Liver (tissue), 9 donors: ENCODE data around the gene ERN2. TPM values are rescaled to one million over a fixed set of nuclear protein-coding genes. Genes with fewer than 3 reads are reported as not detected.

Experiments
- DNase-seq: peaks from one replicate; pipeline ENCODE4 v3.0.0-alpha.2; 2017; ENCODE audit warnings: low spot score
- H3K27ac ChIP-seq, 2 donors: one replicate each; pipeline ENCODE4 v1.7.0; 2013; ENCODE audit warnings: inconsistent platforms in 2 of 2, low read length in 2 of 2, control low read depth in 1 of 2, low read depth in 1 of 2, mild to moderate bottlenecking in 1 of 2
- H3K27me3 ChIP-seq, 4 donors: one replicate each; pipeline versions ENCODE4 v1.6.1 to v1.7.0; 2013; ENCODE audit warnings: low read length in 3 of 4, inconsistent platforms in 1 of 4, mild to moderate bottlenecking in 1 of 4, moderate library complexity in 1 of 4; ENCODE audit not compliant: control insufficient read depth in 4 of 4, insufficient read depth in 4 of 4
- H3K36me3 ChIP-seq, 4 donors: one replicate each; pipeline versions ENCODE4 v1.6.1 to v1.7.0; 2013; ENCODE audit warnings: low read length in 3 of 4, mild to moderate bottlenecking in 3 of 4, low read depth in 1 of 4, moderate library complexity in 1 of 4; ENCODE audit not compliant: control insufficient read depth in 4 of 4, insufficient read depth in 3 of 4
- H3K4me1 ChIP-seq, 4 donors: one replicate each; pipeline versions ENCODE4 v1.6.1 to v1.7.0; 2013; ENCODE audit warnings: low read length in 3 of 4, mild to moderate bottlenecking in 3 of 4, moderate library complexity in 1 of 4; ENCODE audit not compliant: control insufficient read depth in 4 of 4, insufficient read depth in 4 of 4
- H3K4me3 ChIP-seq, 3 donors: one replicate each; pipeline versions ENCODE4 v1.6.1 to v1.7.0; 2013; ENCODE audit warnings: low read length in 3 of 3, control low read depth in 1 of 3, low read depth in 1 of 3, mild to moderate bottlenecking in 1 of 3
- H3K9ac ChIP-seq, 2 donors: one replicate each; pipeline ENCODE4 v1.7.0; 2013; ENCODE audit warnings: low read length in 2 of 2, mild to moderate bottlenecking in 2 of 2, moderate library complexity in 2 of 2, control low read depth in 1 of 2, low read depth in 1 of 2
- H3K9me3 ChIP-seq, 4 donors: one replicate each; pipeline versions ENCODE4 v1.6.1 to v1.7.0; 2013; ENCODE audit warnings: low read length in 3 of 4; ENCODE audit not compliant: control insufficient read depth in 4 of 4
- ATF3 ChIP-seq: IDR thresholded peaks from 2 replicates; pipeline ENCODE4 v1.6.1; 2016; ENCODE audit warnings: antibody characterized with exemption
- CTCF ChIP-seq: fragments of 150-350 bp; IDR thresholded peaks from 2 replicates; pipeline ENCODE4 v1.5.1; 2017; ENCODE audit warnings: improper control_type of control experiment, low read depth, low read length; ENCODE audit not compliant: missing input control
- EGR1 ChIP-seq, 2 donors: IDR thresholded peaks; 2 replicates each; pipeline ENCODE4 v1.6.1; 2016 to 2018; ENCODE audit warnings: antibody characterized with exemption in 2 of 2, low read depth in 2 of 2
- FOXA1 ChIP-seq: IDR thresholded peaks from 2 replicates; pipeline ENCODE4 v1.6.1; 2016; ENCODE audit warnings: antibody characterized with exemption
- FOXA2 ChIP-seq: IDR thresholded peaks from 2 replicates; pipeline ENCODE4 v1.6.1; 2016; ENCODE audit warnings: antibody characterized with exemption
- GABPA ChIP-seq, 2 donors: IDR thresholded peaks in 1 of 2; conservative IDR thresholded peaks in 1 of 2; 2 replicates each; pipeline ENCODE4 v1.6.1; 2016; ENCODE audit warnings: antibody characterized with exemption in 2 of 2, mild to moderate bottlenecking in 1 of 2, moderate library complexity in 1 of 2
- HNF4A ChIP-seq, 2 donors: conservative IDR thresholded peaks; 2 replicates each; pipeline ENCODE4 v1.6.1; 2016; ENCODE audit warnings: antibody characterized with exemption in 2 of 2, mild to moderate bottlenecking in 2 of 2
- HNF4G ChIP-seq: IDR thresholded peaks from 2 replicates; pipeline ENCODE4 v1.6.1; 2016; ENCODE audit warnings: antibody characterized with exemption
- JUND ChIP-seq, 2 donors: IDR thresholded peaks; 2 replicates each; pipeline ENCODE4 v1.6.1; 2016; ENCODE audit warnings: antibody characterized with exemption in 2 of 2
- MAX ChIP-seq: IDR thresholded peaks from 2 replicates; pipeline ENCODE4 v1.6.1; 2016; ENCODE audit warnings: antibody characterized with exemption
- NR2F2 ChIP-seq: IDR thresholded peaks from 2 replicates; pipeline ENCODE4 v1.6.1; 2016; ENCODE audit warnings: antibody characterized with exemption
- RAD21 ChIP-seq, 2 donors: IDR thresholded peaks; 2 replicates each; pipeline ENCODE4 v1.6.1; 2016; ENCODE audit warnings: antibody characterized with exemption in 2 of 2, mild to moderate bottlenecking in 2 of 2
- REST ChIP-seq: IDR thresholded peaks from 2 replicates; pipeline ENCODE4 v1.6.1; 2016; ENCODE audit warnings: antibody characterized with exemption, mild to moderate bottlenecking
- RXRA ChIP-seq, 2 donors: IDR thresholded peaks; 2 replicates each; pipeline ENCODE4 v1.6.1; 2017 to 2018; ENCODE audit warnings: antibody characterized with exemption in 2 of 2, mild to moderate bottlenecking in 1 of 2
- SP1 ChIP-seq: IDR thresholded peaks from 2 replicates; pipeline ENCODE4 v1.6.1; 2018; ENCODE audit warnings: antibody characterized with exemption, mild to moderate bottlenecking
- TAF1 ChIP-seq: conservative IDR thresholded peaks from 2 replicates; pipeline ENCODE4 v1.6.1; 2016; ENCODE audit warnings: antibody characterized with exemption, mild to moderate bottlenecking
- YY1 ChIP-seq: IDR thresholded peaks from 2 replicates; pipeline ENCODE4 v1.6.1; 2016; ENCODE audit warnings: antibody characterized with exemption, mild to moderate bottlenecking
- WGBS: extraction: QIAGEN DNeasy Blood & Tissue Kit; methylation state at CpG from one replicate; pipeline ENCODE4 v1.1.7; 2013; 5-methylcytosine and 5-hydroxymethylcytosine counted together
- polyA plus RNA-seq, 2 donors: library from polyadenylated mRNA; stranded (reverse) in 1 of 2; unstranded in 1 of 2; fragments of 200-250 nt in 1 of 2; fragments of >200 nt in 1 of 2; fragmentation: Nextera tagmentation in 1 of 2; extraction: Ambion mirVana in 1 of 2; gene quantifications; one replicate each; pipeline versions ENCODE4 v1.2.1 to v1.2.3, GENCODE V29; 2013 to 2015
- total RNA-seq, 2 donors: library from RNA; depleted of rRNA; stranded (reverse); fragments of >200 nt; gene quantifications; one replicate each; pipeline ENCODE4 v1.2.3, GENCODE V29; 2014
- TF ChIP-seq, protein P1 (sequence below): IDR thresholded peaks from 2 replicates; pipeline ENCODE4 v1.6.1; 2016; ENCODE audit warnings: antibody characterized with exemption
- donor health status: healthy.
- donor health status: healthy.
- donor health status: healthy.
- donor health status: healthy.
- donor health status: healthy.

ERN2 gene
- total and polyA plus RNA-seq, 4 donors, result 0.01 to 0.17 TPM; not detected in 2

GRCh38 chr16:23695756-23696155 lies 17.3 kb downstream of the ERN2 start:
- peaks cover 0 to 2% (median 0%) of the 10 kb centered on the region in 4 donors for H3K36me3 ChIP-seq
- no peak overlapping the region for H3K27ac ChIP-seq
- no peaks in the 10 kb centered on the region for H3K4me1 ChIP-seq
- WGBS, result 90% methylated on average over 11 of the region's 11 CpGs
- TF ChIP-seq CTCF (no peak), MAX (no peak), NR2F2 (no peak), FOXA1 (no peak), TAF1 (no peak), HNF4A (conservative IDR thresholded peaks at IDR 0.05) (no peak)
- no peaks in the 10 kb centered on the region for H3K9me3 ChIP-seq
- H3K4me3 ChIP-seq, result no peak overlapping the region
- H3K27me3 ChIP-seq, result no peaks in the 10 kb centered on the region
- no peak for DNase-seq
- H3K9ac ChIP-seq, result no peak overlapping the region

GRCh38 chr16:23694644-23695373 lies 18.2 kb downstream of the ERN2 start:
- no peak overlapping the region for H3K9ac ChIP-seq
- H3K4me3 ChIP-seq, result no peak overlapping the region
- peaks cover 0 to 10% (median 5%) of the 10 kb centered on the region in 4 donors for H3K36me3 ChIP-seq

More at GRCh38 chr16:23694644-23695373, 18.2 kb downstream of the ERN2 start:
- H3K9me3 ChIP-seq, result no peaks in the 10 kb centered on the region
- no peak for TF ChIP-seq TAF1
- TF ChIP-seq NR2F2, result no peak
- no peak for TF ChIP-seq HNF4A (conservative IDR thresholded peaks at IDR 0.05)
- no peak for TF ChIP-seq FOXA2
- TF ChIP-seq ATF3, result no peak
- TF ChIP-seq HNF4G, result no peak
- no peak for TF ChIP-seq EGR1 (IDR thresholded peaks at IDR 0.05; ENCODE audit: low read depth in 2 of 2)
- TF ChIP-seq, protein P1, sequence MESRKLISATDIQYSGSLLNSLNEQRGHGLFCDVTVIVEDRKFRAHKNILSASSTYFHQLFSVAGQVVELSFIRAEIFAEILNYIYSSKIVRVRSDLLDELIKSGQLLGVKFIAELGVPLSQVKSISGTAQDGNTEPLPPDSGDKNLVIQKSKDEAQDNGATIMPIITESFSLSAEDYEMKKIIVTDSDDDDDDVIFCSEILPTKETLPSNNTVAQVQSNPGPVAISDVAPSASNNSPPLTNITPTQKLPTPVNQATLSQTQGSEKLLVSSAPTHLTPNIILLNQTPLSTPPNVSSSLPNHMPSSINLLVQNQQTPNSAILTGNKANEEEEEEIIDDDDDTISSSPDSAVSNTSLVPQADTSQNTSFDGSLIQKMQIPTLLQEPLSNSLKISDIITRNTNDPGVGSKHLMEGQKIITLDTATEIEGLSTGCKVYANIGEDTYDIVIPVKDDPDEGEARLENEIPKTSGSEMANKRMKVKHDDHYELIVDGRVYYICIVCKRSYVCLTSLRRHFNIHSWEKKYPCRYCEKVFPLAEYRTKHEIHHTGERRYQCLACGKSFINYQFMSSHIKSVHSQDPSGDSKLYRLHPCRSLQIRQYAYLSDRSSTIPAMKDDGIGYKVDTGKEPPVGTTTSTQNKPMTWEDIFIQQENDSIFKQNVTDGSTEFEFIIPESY, result no peak
- TF ChIP-seq RXRA (IDR thresholded peaks at IDR 0.05), result no peak
- no peak for TF ChIP-seq GABPA (IDR thresholded peaks at IDR 0.05 in 1 of 2, conservative IDR thresholded peaks at IDR 0.05 in 1 of 2)
- no peak for TF ChIP-seq CTCF
- no peak for TF ChIP-seq SP1
- no peak for TF ChIP-seq FOXA1
- no peak for TF ChIP-seq JUND (IDR thresholded peaks at IDR 0.05)
- TF ChIP-seq REST, result no peak
- no peak for TF ChIP-seq MAX
- TF ChIP-seq YY1, result no peak
- no peak for TF ChIP-seq RAD21 (IDR thresholded peaks at IDR 0.05)
- 28% methylated on average over 32 of the region's 32 CpGs for WGBS
- no peaks in the 10 kb centered on the region for H3K27me3 ChIP-seq
- no peaks in the 10 kb centered on the region for H3K4me1 ChIP-seq
- no peak for DNase-seq
- no peak overlapping the region for H3K27ac ChIP-seq
